Measurements from ENCODE around the gene ORMDL1. TPM values are rescaled to one million over a fixed set of nuclear protein-coding genes. Genes with fewer than 3 reads are reported as not detected.

ORMDL1 gene, protein sequence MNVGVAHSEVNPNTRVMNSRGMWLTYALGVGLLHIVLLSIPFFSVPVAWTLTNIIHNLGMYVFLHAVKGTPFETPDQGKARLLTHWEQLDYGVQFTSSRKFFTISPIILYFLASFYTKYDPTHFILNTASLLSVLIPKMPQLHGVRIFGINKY
- 37.9 to 48.7 TPM (median 43.7 TPM) in 5 replicates for total RNA-seq (2022; extraction: Qiagen RNA extraction; ENCODE audit: low read depth)

DNA sequence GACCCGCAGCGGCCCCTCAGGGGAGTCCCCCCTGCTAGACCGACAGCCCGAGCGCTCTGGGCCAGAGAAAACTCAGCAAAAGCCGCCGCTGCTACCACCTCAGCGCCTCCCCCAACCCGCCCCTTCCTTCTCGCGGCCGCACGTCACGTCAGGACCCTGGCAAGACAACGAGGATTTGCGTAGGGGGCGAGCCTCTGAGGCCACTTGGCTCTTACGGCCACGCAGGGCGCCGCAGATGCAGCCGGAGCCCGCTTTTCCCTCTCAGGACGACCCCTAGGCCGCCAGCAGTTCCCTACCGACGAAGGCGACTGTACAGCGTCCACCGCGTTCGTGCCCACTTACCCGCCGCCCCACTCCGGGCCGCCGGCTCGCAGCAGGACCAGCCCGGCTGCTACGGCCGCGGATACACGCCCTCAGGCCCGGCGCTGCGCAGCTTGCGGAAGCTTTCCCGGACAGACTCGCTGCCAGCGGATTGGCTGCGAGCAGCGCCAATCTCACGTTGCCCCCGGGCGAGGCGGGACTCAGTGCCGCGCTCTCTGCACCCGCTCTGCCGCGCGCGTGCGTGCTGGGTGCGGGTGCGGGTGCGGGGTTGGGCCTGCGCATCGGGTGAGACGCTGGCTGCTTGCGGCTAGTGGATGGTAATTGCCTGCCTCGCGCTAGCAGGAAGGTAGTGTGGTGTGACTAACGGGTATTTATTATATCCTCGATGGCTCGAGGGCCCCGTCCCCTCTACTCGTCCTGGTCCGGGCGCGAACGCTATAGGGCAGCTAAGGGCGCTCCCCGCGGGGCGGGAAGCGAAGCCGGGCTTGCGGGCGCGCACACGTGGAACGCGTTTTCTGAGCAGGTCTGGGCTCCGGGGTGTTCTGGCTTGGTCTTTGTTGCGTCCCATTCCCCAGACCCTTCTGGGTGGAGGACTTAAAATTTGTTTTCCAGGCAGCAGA lies at the start of gene ORMDL1, which contains the start of gene PMS1:
Gene ORMDL1, minus strand, starts transcription at position 413 of the 941 bp plus-strand sequence. CDS start 1,744 bp downstream, outside the sequence.
Gene PMS1, plus strand, starts transcription at position 524 of the 941 bp plus-strand sequence. CDS start 7,360 bp downstream, outside the sequence.

DNA sequence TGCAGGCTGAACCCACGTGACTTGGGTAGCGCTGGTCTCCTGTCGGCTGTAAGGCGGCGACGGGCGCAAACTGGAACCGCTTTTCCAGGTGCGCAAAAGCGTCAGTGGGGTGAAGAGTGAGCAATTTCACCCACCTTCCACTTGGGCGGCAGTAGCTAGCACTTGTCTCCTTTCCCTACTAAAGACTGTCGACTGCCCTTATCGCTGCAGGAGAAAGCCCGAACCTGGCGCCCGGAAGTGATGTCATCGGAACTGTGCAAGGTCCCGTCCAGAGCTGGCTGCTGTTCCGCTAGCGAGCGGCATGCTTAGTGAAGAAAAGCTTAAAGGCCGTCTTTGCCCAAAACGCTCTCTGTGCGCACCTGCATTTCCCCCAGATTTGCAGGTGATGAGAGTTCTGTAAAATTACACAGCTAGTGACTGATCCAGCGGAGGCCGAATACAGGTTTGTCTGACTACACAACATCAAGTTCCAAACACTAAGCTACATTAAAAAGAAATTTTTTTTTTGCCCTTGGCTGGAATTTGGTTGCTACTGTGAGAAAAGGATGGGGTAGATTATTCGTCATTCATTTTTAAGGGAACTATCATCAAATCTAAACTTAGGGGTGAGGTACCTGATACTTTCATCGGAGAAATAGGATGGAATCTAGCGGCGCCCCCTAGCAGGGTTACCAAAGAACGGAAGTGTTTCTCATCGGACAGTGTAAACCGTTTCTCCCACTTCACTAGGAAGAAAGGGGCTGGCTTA lies 21.4 kb downstream of the ORMDL1 start, which contains the start of gene OSGEPL1:
Gene OSGEPL1, minus strand, starts transcription at position 242 of the 748 bp plus-strand sequence. CDS start 1,152 bp downstream, outside the sequence.

Other genes starting within 250 kb of the ORMDL1 start
- 1.7 to 2.2 TPM (median 2.0 TPM) in 5 replicates for gene SLC40A1, start 203.6 kb downstream of the ORMDL1 start, total RNA-seq (2022; extraction: Qiagen RNA extraction; ENCODE audit: low read depth)
- gene ASNSD1, start 122.9 kb downstream of the ORMDL1 start, total RNA-seq (2022; extraction: Qiagen RNA extraction; ENCODE audit: low read depth): 30.8 to 39.1 TPM (median 37.2 TPM) in 5 replicates
- 0.25 to 2.1 TPM (median 1.6 TPM) in 5 replicates for gene ANKAR, start 109.7 kb downstream of the ORMDL1 start, total RNA-seq (2022; extraction: Qiagen RNA extraction; ENCODE audit: low read depth)
- gene OSGEPL1, start 21.5 kb downstream of the ORMDL1 start, total RNA-seq (2022; extraction: Qiagen RNA extraction; ENCODE audit: low read depth): 3.7 to 4.6 TPM (median 3.9 TPM) in 5 replicates
- gene PMS1, start 111 bp upstream of the ORMDL1 start, total RNA-seq (2022; extraction: Qiagen RNA extraction; ENCODE audit: low read depth): 5.9 to 8.2 TPM (median 7.2 TPM) in 5 replicates